NCI-H1930 (cell line): ENCODE results near the gene TAF5.
"Not testable (repeated sequence)": the region's sequence is repeated elsewhere in the genome, so short reads cannot be mapped to it uniquely, and the experiment has no call there.

Source experiments
- DNase-seq, 2 experiments: peaks; one replicate each; lab custom pipeline; 2025; lab: John Stamatoyannopoulos, UW

TAF5 gene

GRCh38 chr10:103367782-103368518 lies at the start of gene TAF5:
TAF5 (plus strand) TSS chr10:103367976; CDS start chr10:103367990, 14 bp downstream.
- peak; percentile 76 to 87 for DNase-seq

DNA sequence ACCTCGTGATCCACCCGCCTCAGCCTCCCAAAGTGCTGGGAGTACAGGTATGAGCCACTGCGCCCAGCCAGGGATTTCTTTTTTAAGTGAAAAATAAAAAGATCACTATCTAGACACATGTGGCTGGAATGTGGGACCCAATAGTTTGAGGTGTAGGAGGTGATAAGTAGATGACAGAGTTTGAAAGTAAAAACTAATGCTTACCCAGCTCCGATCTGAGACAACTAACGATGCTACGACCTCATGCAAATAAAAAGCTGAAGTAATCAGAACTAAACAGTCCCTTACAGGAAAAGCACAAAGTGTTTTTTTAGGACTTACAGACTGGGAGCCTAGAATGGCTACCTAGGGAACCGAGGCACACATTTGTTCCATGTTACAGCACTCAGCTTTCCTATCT lies 39.9 kb upstream of the TAF5 start:
- no peak for DNase-seq

- DNase-seq: no peak
Measured at GRCh38 chr10:103333934-103334520, 33.7 kb upstream of the TAF5 start.

- no peak for DNase-seq
Measured at GRCh38 chr10:103334567-103334966, 33.2 kb upstream of the TAF5 start.

- no peak for DNase-seq
Measured at GRCh38 chr10:103336370-103336769, 31.4 kb upstream of the TAF5 start.

DNA sequence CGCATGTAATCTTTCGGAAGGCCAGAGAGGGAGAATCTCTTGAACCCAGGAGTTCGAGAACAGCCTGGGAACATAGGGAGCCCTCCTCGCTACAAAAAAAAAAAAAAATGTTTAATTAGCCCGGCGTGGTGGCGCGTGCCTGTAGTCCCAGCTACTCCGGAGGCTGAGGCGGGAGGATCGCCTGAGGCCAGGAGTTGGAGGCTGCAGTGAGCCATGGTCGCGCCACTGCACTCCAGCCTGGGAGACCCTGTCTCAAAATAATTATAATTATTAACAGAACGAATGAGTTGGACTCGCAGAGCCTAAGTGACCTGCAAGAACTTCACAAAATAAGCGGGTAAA lies 17.6 kb upstream of the TAF5 start:
- no peak for DNase-seq

GRCh38 chr10:103350517-103351260 lies 17.1 kb upstream of the TAF5 start, which contains the start of gene PCGF6:
PCGF6 (minus strand) TSS chr10:103351140; CDS start chr10:103351066, 74 bp downstream.
- DNase-seq: peak; percentile 65 to 73

GRCh38 chr10:103353281-103353680 lies 14.5 kb upstream of the TAF5 start:
- no peak for DNase-seq

GRCh38 chr10:103354567-103354966 lies 13.2 kb upstream of the TAF5 start:
- DNase-seq: not testable (repeated sequence)

- DNase-seq: no peak
Measured at GRCh38 chr10:103355906-103356599, 11.7 kb upstream of the TAF5 start.

DNA sequence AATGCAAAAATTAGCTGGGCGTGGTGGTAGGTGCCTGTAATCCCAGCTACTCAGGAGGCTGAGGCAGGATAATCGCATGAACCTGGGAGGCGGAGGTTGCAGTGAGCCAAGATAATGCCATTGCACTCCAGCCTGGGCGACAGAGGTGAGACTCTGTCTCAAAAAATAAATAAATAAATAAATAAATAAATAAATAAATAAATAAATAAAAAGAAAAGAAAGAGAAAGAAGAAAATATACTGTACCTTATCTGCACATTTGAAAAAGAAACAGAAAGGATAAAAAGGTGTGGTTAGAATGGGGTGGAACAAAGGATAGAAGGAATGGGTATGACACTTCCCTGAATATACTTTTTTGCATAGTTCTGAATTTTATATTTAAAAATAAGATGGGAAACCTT lies 8.3 kb upstream of the TAF5 start:
- DNase-seq: not testable (repeated sequence)

GRCh38 chr10:103360791-103361190 lies 7.0 kb upstream of the TAF5 start:
- DNase-seq: not testable (repeated sequence)

- no peak for DNase-seq
Measured at GRCh38 chr10:103367379-103367781, 396 bp upstream of the TAF5 start.

DNA sequence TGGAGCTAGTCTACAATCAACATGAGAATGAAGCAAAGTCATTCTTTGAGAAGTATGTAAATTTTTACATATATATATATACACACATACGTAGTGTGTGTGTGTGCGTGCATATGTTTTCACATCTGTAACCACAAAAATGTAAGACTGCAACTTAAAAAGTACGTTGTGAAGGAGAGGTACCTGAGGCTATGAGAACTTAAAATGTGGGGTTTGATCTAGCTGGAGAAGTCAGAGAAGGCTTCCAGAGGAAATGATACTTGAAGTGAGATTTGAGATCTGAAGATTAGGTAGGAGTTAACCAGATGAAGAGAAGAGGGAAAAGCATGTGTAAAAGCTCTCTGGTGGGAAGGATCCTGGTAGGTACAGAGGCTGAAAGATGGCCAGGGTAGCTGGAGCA lies 5.8 kb downstream of the TAF5 start:
- no peak for DNase-seq

GRCh38 chr10:103374263-103374662 lies 6.5 kb downstream of the TAF5 start:
- DNase-seq: no peak

- no peak for DNase-seq
Measured at GRCh38 chr10:103382769-103383168, 15.0 kb downstream of the TAF5 start.

DNA sequence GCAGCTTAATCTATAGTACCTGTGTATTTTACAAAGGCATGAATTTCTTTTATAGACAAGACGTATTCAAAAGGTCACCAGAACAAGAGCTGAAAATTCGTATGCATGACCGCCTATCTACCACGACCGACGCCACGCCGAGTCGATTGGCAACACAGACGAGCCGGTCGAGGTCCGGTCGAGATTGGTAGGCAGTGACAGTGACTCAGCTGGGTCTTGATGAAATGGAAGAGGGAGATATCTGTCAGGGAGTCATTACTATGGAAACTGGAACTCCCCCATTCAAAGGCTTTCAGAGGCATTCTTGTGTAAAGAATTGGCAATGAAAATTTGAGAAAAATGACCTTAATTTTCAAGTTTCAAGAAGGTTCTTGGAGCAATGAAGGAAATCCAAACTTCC lies 26.4 kb downstream of the TAF5 start:
- DNase-seq: no peak

GRCh38 chr10:103395754-103396066 lies 27.9 kb downstream of the TAF5 start:
- DNase-seq: no peak

DNA sequence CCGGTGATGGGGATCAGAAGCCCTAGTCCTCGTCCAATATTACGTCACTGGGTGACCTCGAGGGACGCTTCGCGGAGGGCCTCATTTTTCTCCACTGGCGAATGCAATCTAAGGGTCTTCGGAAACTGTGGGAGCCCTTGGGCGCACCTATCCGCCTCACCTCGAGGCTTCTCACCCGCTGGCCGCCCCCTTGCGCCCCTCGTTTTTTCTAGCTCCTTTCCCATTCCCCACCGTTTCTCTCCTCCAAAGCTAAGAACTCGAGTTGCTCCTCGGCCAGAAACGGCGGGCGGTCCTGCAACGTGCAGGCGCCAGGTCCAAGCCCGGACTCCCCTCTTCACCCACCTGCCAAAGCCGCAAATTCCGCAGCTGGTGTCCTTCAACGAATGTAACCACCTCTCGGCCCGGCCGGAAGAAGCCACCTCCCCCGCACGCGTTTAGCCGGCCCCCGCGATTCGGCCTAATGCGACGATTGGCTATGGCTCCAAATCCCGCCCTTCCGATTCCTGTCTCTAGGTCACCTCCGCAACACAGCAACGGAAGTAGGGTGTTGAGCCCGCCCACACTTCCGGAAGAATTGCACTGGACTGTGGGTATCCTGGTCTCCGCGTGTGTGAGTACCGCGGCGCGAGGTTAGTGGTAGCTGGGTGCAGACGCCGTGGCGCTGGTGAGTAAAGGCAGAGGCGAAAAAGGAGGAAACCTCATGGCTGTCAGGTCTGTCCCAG lies 28.5 kb downstream of the TAF5 start, which contains the start of the genes ATP5MK and PDCD11:
ATP5MK (minus strand) TSS at position 409 of the 722 bp plus-strand sequence. CDS start 4,018 bp downstream, outside the sequence.
PDCD11 (plus strand) TSS at position 560 of the 722 bp plus-strand sequence. CDS start 1,801 bp downstream, outside the sequence.
- peak; percentile 86 to 87 for DNase-seq

DNA sequence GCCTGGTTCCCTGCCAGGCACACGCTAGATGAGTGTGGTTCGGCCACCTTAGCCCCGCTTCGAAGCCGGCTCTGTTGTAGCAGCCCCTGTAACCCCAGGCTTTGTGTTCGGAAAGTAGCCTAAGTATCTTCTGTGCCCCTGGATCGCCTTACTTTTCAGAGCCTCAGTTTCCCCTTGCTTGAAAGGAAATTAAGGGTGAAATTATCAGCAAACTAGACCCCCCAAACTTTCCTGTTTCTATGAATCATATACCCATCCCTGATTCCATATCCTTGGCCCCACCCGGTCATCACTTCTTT lies 29.0 kb downstream of the TAF5 start:
- DNase-seq: no peak

GRCh38 chr10:103397191-103397825 lies 29.5 kb downstream of the TAF5 start:
- no peak for DNase-seq
